ENCODE results near the gene WWOX.

- TF ChIP-seq CTCF (IDR thresholded peaks at IDR 0.05; ENCODE audit: extremely low read depth in 1 of 2, insufficient read depth in 1 of 2, low read depth in 1 of 2, low read length in 2 of 2) (no peak), EZH2 (IDR thresholded peaks at IDR 0.05; ENCODE audit: borderline replicate concordance, low read depth, low read length, severe bottlenecking) (no peak), POLR2AphosphoS5 (IDR thresholded peaks at IDR 0.05; ENCODE audit: insufficient read depth, low read depth, low read length) (no peak), POLR2A (IDR thresholded peaks at IDR 0.05; ENCODE audit: low read depth, low read length) (no peak), FOS (IDR thresholded peaks at IDR 0.05; ENCODE audit: borderline replicate concordance, insufficient read depth, low read length) (no peak), JUN (IDR thresholded peaks at IDR 0.05; ENCODE audit: borderline replicate concordance, insufficient read depth, insufficient read length, low read depth) (no peak), MYC (IDR thresholded peaks at IDR 0.05; ENCODE audit: low read depth, low read length) (no peak)
- TF ChIP-seq, protein P1, sequence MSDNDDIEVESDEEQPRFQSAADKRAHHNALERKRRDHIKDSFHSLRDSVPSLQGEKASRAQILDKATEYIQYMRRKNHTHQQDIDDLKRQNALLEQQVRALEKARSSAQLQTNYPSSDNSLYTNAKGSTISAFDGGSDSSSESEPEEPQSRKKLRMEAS (IDR thresholded peaks at IDR 0.05; ENCODE audit: insufficient read depth, insufficient read length), result no peak
Measured at GRCh38 chr16:78972006-78972405, 872.6 kb downstream of the WWOX start.
